Skeletal muscle tissue (tissue), 4 donors: ENCODE results near the gene C7orf57. TPM values are rescaled to one million over a fixed set of nuclear protein-coding genes. Genes with fewer than 3 reads are reported as not detected.

Experiments
- H3K27ac ChIP-seq: one replicate; pipeline ENCODE4 v1.7.0; 2013; ENCODE audit warnings: mild to moderate bottlenecking, low read depth, low read length, inconsistent platforms
- H3K27me3 ChIP-seq, 3 donors: one replicate each; pipeline ENCODE4 v1.7.0; 2013; ENCODE audit warnings: low read length in 3 of 3; ENCODE audit not compliant: control insufficient read depth in 3 of 3, insufficient read depth in 3 of 3
- H3K36me3 ChIP-seq, 3 donors: one replicate each; pipeline ENCODE4 v1.7.0; 2013; ENCODE audit warnings: low read length in 3 of 3; ENCODE audit not compliant: control insufficient read depth in 3 of 3, insufficient read depth in 3 of 3
- H3K4me1 ChIP-seq, 3 donors: one replicate each; pipeline ENCODE4 v1.7.0; 2013; ENCODE audit warnings: low read length in 3 of 3, mild to moderate bottlenecking in 3 of 3; ENCODE audit not compliant: control insufficient read depth in 3 of 3, insufficient read depth in 3 of 3
- H3K4me3 ChIP-seq, 3 donors: one replicate each; pipeline ENCODE4 v1.7.0; 2013; ENCODE audit warnings: low read length in 3 of 3
- H3K9ac ChIP-seq, 3 donors: one replicate each; pipeline ENCODE4 v1.7.0; 2013; ENCODE audit warnings: low read length in 3 of 3, mild to moderate bottlenecking in 3 of 3, moderate library complexity in 2 of 3, low read depth in 1 of 3
- H3K9me3 ChIP-seq, 3 donors: one replicate each; pipeline ENCODE4 v1.7.0; 2013; ENCODE audit warnings: low read length in 3 of 3; ENCODE audit not compliant: control insufficient read depth in 3 of 3
- total RNA-seq: library from RNA; depleted of rRNA; stranded (reverse); fragments of >200 nt; gene quantifications from one replicate; pipeline ENCODE4 v1.2.3, GENCODE V29; 2014
- donor health status: Osteomylitis.

The C7orf57 gene
- total RNA-seq, 1 donor from 2014 or later = not detected

GRCh38 chr7:48004032-48004431, 31.3 kb upstream of the C7orf57 start:
- Histone ChIP-seq H3K36me3 (no peaks in the 10 kb centered on the region), H3K27me3 (peaks cover 0 to 2% (median 0%) of the 10 kb centered on the region in 3 donors), H3K4me3 (no peak overlapping the region), H3K9ac (no peak overlapping the region), H3K9me3 (no peaks in the 10 kb centered on the region), H3K4me1 (no peaks in the 10 kb centered on the region), H3K27ac (no peak overlapping the region)

- H3K4me1 ChIP-seq = no peaks in the 10 kb centered on the region
- no peaks in the 10 kb centered on the region for H3K9me3 ChIP-seq
- no peak overlapping the region for H3K27ac ChIP-seq
- H3K36me3 ChIP-seq = no peaks in the 10 kb centered on the region
- H3K27me3 ChIP-seq = peaks cover 0 to 2% (median 0%) of the 10 kb centered on the region in 3 donors
- H3K4me3 ChIP-seq = no peak overlapping the region
- H3K9ac ChIP-seq = no peak overlapping the region
These were observed 30.7 kb upstream of the C7orf57 start for GRCh38 chr7:48004638-48005037.

- Histone ChIP-seq H3K27ac (no peak overlapping the region), H3K9ac (no peak overlapping the region), H3K36me3 (no peaks in the 10 kb centered on the region), H3K4me1 (no peaks in the 10 kb centered on the region), H3K27me3 (peaks cover 0 to 2% (median 0%) of the 10 kb centered on the region in 3 donors), H3K9me3 (no peaks in the 10 kb centered on the region), H3K4me3 (no peak overlapping the region)
These were observed 28.5 kb upstream of the C7orf57 start for GRCh38 chr7:48006866-48007265.

- Histone ChIP-seq H3K4me1 (no peaks in the 10 kb centered on the region), H3K9ac (no peak overlapping the region), H3K27me3 (peaks cover 0 to 2% (median 0%) of the 10 kb centered on the region in 3 donors), H3K27ac (no peak overlapping the region), H3K9me3 (no peaks in the 10 kb centered on the region), H3K4me3 (no peak overlapping the region), H3K36me3 (no peaks in the 10 kb centered on the region)
These were observed 26.1 kb upstream of the C7orf57 start for GRCh38 chr7:48009257-48009656.

GRCh38 chr7:48009954-48010353, 25.4 kb upstream of the C7orf57 start:
- H3K9ac ChIP-seq = no peak overlapping the region
- H3K9me3 ChIP-seq = no peaks in the 10 kb centered on the region
- H3K27me3 ChIP-seq = peaks cover 0 to 2% (median 0%) of the 10 kb centered on the region in 3 donors
- H3K27ac ChIP-seq = no peak overlapping the region
- H3K4me1 ChIP-seq = no peaks in the 10 kb centered on the region
- no peaks in the 10 kb centered on the region for H3K36me3 ChIP-seq
- no peak overlapping the region for H3K4me3 ChIP-seq

- no peak overlapping the region for H3K9ac ChIP-seq
- H3K27me3 ChIP-seq = peaks cover 0 to 2% (median 0%) of the 10 kb centered on the region in 3 donors
- H3K4me1 ChIP-seq = no peaks in the 10 kb centered on the region
- no peak overlapping the region for H3K4me3 ChIP-seq
- no peaks in the 10 kb centered on the region for H3K36me3 ChIP-seq
- H3K9me3 ChIP-seq = no peaks in the 10 kb centered on the region
- H3K27ac ChIP-seq = no peak overlapping the region
These were observed 24.0 kb upstream of the C7orf57 start for GRCh38 chr7:48011323-48011722.

GRCh38 chr7:48011951-48012350, 23.4 kb upstream of the C7orf57 start:
- H3K4me1 ChIP-seq = no peaks in the 10 kb centered on the region
- no peaks in the 10 kb centered on the region for H3K36me3 ChIP-seq
- no peak overlapping the region for H3K27ac ChIP-seq
- H3K27me3 ChIP-seq = no peaks in the 10 kb centered on the region
- no peak overlapping the region for H3K4me3 ChIP-seq
- H3K9ac ChIP-seq = no peak overlapping the region
- no peaks in the 10 kb centered on the region for H3K9me3 ChIP-seq

GRCh38 chr7:48016641-48017040, 18.7 kb upstream of the C7orf57 start:
- Histone ChIP-seq H3K4me1 (no peaks in the 10 kb centered on the region), H3K27me3 (no peaks in the 10 kb centered on the region), H3K36me3 (no peaks in the 10 kb centered on the region), H3K27ac (no peak overlapping the region), H3K4me3 (no peak overlapping the region), H3K9ac (no peak overlapping the region), H3K9me3 (no peaks in the 10 kb centered on the region)

GRCh38 chr7:48017674-48018073, 17.7 kb upstream of the C7orf57 start:
- Histone ChIP-seq H3K9ac (no peak overlapping the region), H3K36me3 (no peaks in the 10 kb centered on the region), H3K4me1 (no peaks in the 10 kb centered on the region), H3K27me3 (no peaks in the 10 kb centered on the region), H3K27ac (no peak overlapping the region), H3K9me3 (peaks cover 0 to under 1% (median 0%) of the 10 kb centered on the region in 3 donors), H3K4me3 (no peak overlapping the region)

- H3K4me3 ChIP-seq = no peak overlapping the region
- no peaks in the 10 kb centered on the region for H3K27me3 ChIP-seq
- H3K27ac ChIP-seq = no peak overlapping the region
- H3K9me3 ChIP-seq = peaks cover 0 to 6% (median 0%) of the 10 kb centered on the region in 3 donors
- no peaks in the 10 kb centered on the region for H3K4me1 ChIP-seq
- no peaks in the 10 kb centered on the region for H3K36me3 ChIP-seq
- H3K9ac ChIP-seq = no peak overlapping the region
These were observed 9.7 kb upstream of the C7orf57 start for GRCh38 chr7:48025624-48026023.

- H3K4me3 ChIP-seq = no peak within 1 kb of the TSS
- peaks cover 4 to 8% (median 4%) of the 10 kb centered on the region in 3 donors for H3K27me3 ChIP-seq
- no peak within 1 kb of the TSS for H3K9ac ChIP-seq
- H3K27ac ChIP-seq = no peak within 1 kb of the TSS
- no peaks in the 10 kb centered on the region for H3K36me3 ChIP-seq
- H3K9me3 ChIP-seq = peaks cover 0 to 4% (median 0%) of the 10 kb centered on the region in 3 donors
- H3K4me1 ChIP-seq = no peaks in the 10 kb centered on the region
These were observed 6.4 kb upstream of the C7orf57 start, which contains the start of gene SUN3 for GRCh38 chr7:48028938-48029337. TSS of gene SUN3 (minus strand) at chr7:48029107. CDS start at chr7:48028938, 169 bp downstream.
